Posterior vena cava (tissue), 2 donors: ENCODE measurements around the gene GALNT5. TPM values are rescaled to one million over a fixed set of nuclear protein-coding genes. Genes with fewer than 3 reads are reported as not detected.

Experiments
- DNase-seq: peaks from one replicate; pipeline ENCODE4 v3.0.0-alpha.2; 2020; ENCODE audit warnings: low spot score
- intact Hi-C, 2 donors: fragments of 100-400 bp; cut with DNase I; formaldehyde crosslinking; loops; one replicate each; pipeline versions ENCODE4 v1.14.1 to v1.14.2; 2022 to 2023
- total RNA-seq, 2 donors: library from RNA; stranded (reverse); fragmentation: NEBNext Ultra II Directional; extraction: Animal tissue kit (Norgen Biotek cat#: 25700); gene quantifications; one replicate each; pipeline ENCODE4 v1.2.1, GENCODE V29; 2021
- donor health status: DM: yes; HTN: yes; CAD: no.
- donor health status: DM: yes; HTN: yes; CAD: no.

GALNT5 gene
- total RNA-seq, 2 donors from 2014 or later = 0.19 TPM

DNA sequence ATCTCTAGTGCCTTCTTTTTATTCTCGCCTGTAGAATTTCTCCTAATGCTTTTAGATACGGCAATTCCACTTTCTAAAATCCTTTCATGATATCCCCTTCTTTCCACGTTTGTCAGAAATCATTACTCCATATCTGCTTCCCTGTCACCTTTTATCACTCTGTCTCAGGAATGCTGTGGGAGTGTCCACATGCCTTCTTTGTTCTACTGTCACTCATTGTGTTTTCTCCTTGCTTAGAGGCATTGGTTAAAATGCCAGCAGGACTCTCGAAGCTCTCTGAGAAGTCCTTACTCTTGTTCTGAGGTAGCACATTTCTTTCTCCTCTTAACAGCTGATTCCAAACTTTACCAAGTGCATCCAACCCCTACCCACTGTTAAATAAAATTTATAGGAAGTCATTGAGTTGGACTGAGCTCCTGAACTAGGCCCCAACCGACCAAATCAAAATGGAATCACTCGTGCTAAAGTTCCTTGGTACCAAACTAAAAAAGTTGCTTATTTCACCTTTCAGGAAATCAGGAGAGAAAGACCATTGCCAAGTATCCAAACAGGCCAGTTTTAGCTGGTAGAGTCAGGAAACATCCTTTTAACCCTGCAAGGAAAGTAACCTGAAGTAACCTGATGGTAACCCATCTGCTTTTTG, 10.6 kb upstream of the GALNT5 start:
- intact Hi-C loops = no loop called here

DNA sequence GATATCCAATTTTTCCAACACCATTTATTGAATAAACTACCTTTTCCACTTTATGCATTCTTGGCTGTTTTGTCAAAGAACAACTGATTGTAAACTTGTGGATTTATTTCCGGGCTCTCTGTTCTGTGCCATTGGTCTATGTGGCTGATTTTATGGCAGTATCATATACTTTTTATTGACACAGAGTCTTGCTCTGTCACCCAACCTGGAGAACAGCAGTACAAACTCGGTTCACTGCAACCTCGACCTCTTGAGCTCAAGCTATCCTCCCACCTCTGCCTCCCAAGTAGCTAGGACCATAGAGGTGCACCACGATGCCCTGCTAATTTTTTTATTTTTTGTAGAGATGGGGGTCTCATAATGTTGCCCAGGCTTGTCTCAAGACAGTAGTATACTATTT, 6.7 kb upstream of the GALNT5 start:
- intact Hi-C loops = loop anchor here in 1 of 2 donors (10.0 kb wide), 1 partner anchor 946 kb away; no protein-coding TSS in a partner anchor
- no peak for DNase-seq

More for the DNA sequence above, 10.6 kb upstream of the GALNT5 start:
- DNase-seq = no peak

GRCh38 chr2:157251932-157252331, 5.6 kb upstream of the GALNT5 start:
- intact Hi-C loops = loop anchor here in 1 of 2 donors (10.0 kb wide), 1 partner anchor 947 kb away; no protein-coding TSS in a partner anchor
- DNase-seq = no peak

- no peak for DNase-seq
- intact Hi-C loops = loop anchor here in 1 of 2 donors (10.0 kb wide), 1 partner anchor 948 kb away; no protein-coding TSS in a partner anchor
These were observed 5.0 kb upstream of the GALNT5 start for GRCh38 chr2:157252529-157252928.

DNA sequence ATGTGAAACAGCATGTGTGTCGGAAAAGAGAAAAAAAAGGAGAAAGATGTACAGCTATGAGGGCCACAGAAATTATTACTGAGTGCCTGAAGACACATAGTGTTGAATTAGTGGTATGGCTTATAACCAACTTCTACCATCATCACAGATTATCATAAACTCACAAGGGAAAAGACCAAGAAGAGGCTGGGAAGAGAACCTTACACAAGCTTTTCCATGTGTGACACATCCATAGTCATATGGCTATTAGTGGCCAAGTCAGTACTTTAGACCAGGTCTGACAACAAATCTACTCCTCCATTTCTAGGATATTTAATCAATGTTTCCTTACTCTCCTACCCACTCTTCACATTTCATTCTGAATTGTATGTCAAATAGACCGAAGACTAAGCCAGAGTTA, 3.5 kb upstream of the GALNT5 start:
- DNase-seq = no peak
- intact Hi-C loops = loop anchor here in 1 of 2 donors (10.0 kb wide), 1 partner anchor 949 kb away; no protein-coding TSS in a partner anchor

DNA sequence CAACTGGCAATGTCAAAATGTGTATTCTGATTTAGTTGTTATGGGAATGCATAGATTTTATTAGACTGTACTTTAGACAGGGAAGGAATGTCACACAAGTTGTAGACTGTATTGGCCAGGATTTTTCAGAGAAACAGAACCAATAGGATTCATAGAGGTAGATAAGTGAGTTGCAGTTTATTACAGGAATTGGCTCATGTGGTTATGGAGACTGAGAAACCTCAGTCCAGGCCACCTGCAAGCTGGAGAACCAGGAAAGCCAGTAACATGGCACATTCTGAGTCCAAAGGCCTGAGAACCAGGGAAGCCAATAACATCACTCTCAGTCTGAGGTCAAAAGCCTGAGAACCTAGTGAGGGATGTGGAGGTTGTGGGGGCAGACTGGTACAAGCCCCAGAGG, 1.8 kb upstream of the GALNT5 start:
- DNase-seq = no peak
- intact Hi-C loops = loop anchor here in 1 of 2 donors (10.0 kb wide), 1 partner anchor 951 kb away; no protein-coding TSS in a partner anchor

DNA sequence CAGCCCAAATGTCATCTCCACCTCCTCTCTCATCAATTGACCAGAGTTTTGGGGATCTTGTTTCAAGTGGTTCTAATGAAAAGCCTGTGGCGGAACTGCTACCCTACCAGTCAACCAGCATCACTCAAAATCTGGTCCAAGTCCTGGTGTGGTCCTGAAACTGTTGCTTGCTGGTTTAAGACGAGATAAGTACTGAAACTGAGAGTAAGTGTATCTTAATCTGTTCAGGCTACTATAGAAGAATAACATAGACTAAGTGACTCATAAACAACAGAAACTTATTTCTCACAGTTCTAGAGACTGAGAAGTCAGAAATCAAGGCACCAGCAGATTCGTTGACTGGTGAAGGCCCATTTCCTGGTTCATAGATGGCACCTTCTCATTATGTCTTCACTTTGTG, 879 bp upstream of the GALNT5 start:
- intact Hi-C loops = loop anchor here in 1 of 2 donors (10.0 kb wide), 1 partner anchor 952 kb away; no protein-coding TSS in a partner anchor
- DNase-seq = no peak

DNA sequence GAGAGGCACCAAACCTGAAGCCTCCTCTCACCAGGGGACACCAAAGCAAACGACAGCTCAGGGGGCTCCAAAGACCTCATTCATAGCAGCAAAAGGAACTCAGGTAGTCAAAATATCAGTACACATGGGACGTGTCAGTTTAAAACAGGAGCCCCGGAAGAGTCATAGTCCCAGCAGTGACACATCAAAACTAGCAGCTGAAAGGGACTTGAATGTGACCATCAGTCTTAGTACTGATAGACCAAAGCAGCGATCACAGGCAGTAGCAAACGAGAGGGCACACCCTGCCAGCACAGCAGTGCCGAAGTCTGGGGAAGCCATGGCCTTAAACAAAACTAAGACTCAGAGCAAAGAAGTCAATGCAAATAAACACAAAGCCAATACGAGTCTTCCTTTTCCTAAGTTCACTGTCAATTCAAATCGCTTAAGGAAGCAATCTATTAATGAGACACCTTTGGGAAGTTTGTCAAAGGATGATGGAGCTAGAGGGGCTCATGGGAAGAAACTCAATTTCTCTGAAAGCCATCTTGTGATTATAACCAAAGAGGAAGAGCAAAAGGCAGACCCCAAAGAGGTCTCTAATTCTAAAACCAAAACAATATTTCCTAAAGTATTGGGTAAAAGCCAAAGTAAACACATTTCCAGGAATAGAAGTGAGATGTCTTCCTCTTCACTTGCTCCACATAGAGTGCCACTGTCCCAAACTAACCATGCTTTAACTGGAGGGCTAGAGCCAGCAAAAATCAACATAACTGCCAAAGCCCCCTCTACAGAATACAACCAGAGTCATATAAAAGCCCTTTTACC, 1.2 kb downstream of the GALNT5 start:
- DNase-seq = no peak
- intact Hi-C loops = loop anchor here in 1 of 2 donors (10.0 kb wide), 1 partner anchor 954 kb away; no protein-coding TSS in a partner anchor

GRCh38 chr2:157259386-157259785, 1.9 kb downstream of the GALNT5 start:
- DNase-seq = no peak
- intact Hi-C loops = loop anchor here in 1 of 2 donors (10.0 kb wide), 1 partner anchor 955 kb away; no protein-coding TSS in a partner anchor

- intact Hi-C loops = loop anchor here in 1 of 2 donors (10.0 kb wide), 1 partner anchor 955 kb away; no protein-coding TSS in a partner anchor
- DNase-seq = no peak
These were observed 2.5 kb downstream of the GALNT5 start for GRCh38 chr2:157259960-157260359.

- intact Hi-C loops = no loop called here
These were observed 3.2 kb downstream of the GALNT5 start for GRCh38 chr2:157260533-157261198.

GRCh38 chr2:157261199-157261782, 3.8 kb downstream of the GALNT5 start:
- no peak for DNase-seq
- intact Hi-C loops = no loop called here

More at GRCh38 chr2:157260533-157261198, 3.2 kb downstream of the GALNT5 start:
- no peak for DNase-seq

DNA sequence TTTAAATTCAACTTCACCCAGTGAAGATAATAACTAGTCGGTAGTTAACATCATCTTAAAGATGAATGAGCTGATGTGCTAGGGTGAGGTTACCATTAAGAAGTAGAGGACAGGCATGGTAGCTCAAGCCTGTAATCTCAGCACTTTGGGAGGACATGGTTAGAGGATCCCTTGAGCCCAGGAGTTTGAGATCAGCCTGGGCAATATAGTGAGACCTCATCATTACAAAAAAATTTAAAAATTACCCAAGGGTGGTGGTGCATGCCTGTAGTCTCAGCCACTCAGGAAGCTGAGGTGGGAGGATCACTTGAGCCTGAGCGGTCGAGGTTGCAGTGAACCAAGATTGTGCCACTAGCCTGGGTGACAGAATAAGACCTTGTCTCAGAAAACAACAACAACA, 4.7 kb downstream of the GALNT5 start:
- intact Hi-C loops = no loop called here
- no peak for DNase-seq

DNA sequence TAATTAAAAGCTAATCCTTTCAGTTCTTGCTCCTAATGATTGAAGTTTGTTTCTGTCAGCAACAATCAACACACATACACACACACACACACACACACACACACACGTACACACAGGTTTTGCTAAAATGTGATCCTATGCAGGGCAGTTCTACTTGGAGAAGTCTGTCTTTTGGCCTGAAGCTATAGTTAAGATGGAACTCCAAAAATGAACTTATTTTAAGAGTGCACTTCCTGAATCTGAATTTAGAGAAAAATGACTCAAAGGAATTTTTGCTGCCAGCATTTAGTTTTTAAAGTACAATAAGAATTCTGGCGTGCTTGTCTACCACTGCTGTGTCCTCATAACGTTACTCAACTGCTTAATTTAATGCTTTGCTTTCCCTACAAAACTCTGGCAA, 6.6 kb downstream of the GALNT5 start:
- intact Hi-C loops = no loop called here

GRCh38 chr2:157265825-157266224, 8.3 kb downstream of the GALNT5 start:
- intact Hi-C loops = no loop called here

More for the DNA sequence above, 6.6 kb downstream of the GALNT5 start:
- DNase-seq = no peak

DNA sequence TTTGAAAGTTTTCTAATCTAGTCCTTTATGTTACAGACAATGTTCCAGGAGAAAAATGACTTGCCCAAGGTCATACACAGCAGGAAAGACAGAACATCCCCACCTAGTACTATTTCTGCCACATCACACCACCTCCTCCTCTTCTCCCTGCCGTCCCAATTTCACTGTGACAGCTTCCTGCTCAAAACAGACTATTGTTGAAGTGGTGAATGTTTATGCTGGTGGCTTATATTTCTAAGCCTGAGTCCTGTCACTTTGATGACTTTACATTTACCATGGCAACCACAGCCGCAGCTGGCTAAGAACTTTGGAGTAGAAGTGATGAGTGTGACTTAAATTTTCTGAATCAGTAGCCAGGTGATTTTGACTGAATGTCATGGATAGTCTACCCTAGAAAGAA, 10.0 kb downstream of the GALNT5 start:
- no peak for DNase-seq
- intact Hi-C loops = no loop called here

More at GRCh38 chr2:157265825-157266224, 8.3 kb downstream of the GALNT5 start:
- no peak for DNase-seq

GRCh38 chr2:157269060-157269459, 11.6 kb downstream of the GALNT5 start:
- intact Hi-C loops = no loop called here
- DNase-seq = no peak

DNA sequence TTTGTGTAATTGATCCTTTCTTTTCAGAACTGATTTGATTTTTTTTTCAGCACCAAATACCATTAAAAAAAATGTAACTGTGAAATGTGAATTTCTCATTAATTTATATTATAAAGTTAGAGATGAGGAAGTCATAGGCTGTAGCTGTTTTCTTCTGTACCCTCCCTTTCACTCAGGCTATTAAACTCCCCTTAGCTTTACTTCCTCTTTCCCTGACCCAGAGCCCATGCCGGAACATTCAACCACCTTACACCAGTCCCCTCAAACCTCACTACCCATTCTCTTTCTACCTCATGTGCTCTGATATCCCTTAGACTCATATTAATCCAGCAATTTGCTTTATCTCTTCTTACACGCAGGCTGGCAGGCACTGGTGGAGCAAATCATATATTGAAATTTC, 12.4 kb downstream of the GALNT5 start:
- DNase-seq = no peak
- intact Hi-C loops = no loop called here

- intact Hi-C loops = no loop called here
These were observed 14.2 kb downstream of the GALNT5 start for GRCh38 chr2:157271590-157272203.

More at GRCh38 chr2:157271590-157272203, 14.2 kb downstream of the GALNT5 start:
- no peak for DNase-seq
